Measurements from ENCODE around the gene RPS8.
"Not testable (repeated sequence)": the region's sequence is repeated elsewhere in the genome, so short reads cannot be mapped to it uniquely, and the experiment has no call there.

Gene RPS8

GRCh38 chr1:44799770-44800584 is 24.6 kb downstream of the RPS8 start, which contains the start of gene PLK3:
TSS of gene PLK3 (plus strand) at chr1:44800377. CDS start at chr1:44800464, 87 bp downstream.
- peak; percentile 95 for DNase-seq (ENCODE audit: low read depth, low spot score)
- peak within 1 kb of the TSS; percentile 65 for H3K4me3 ChIP-seq (ENCODE audit: low read length)

GRCh38 chr1:44801491-44802305 is 26.4 kb downstream of the RPS8 start:
- H3K4me3 ChIP-seq (ENCODE audit: low read length): no peak overlapping the region
- no peak for DNase-seq (ENCODE audit: low read depth, low spot score)

- H3K4me3 ChIP-seq (ENCODE audit: low read length): no peak overlapping the region
- DNase-seq (ENCODE audit: low read depth, low spot score): no peak
These were observed 27.1 kb downstream of the RPS8 start for GRCh38 chr1:44802306-44803061.

GRCh38 chr1:44803062-44803311 is 27.6 kb downstream of the RPS8 start:
- no peak overlapping the region for H3K4me3 ChIP-seq (ENCODE audit: low read length)
- no peak for DNase-seq (ENCODE audit: low read depth, low spot score)

- DNase-seq (ENCODE audit: low read depth, low spot score): no peak
- H3K4me3 ChIP-seq (ENCODE audit: low read length): no peak overlapping the region
These were observed 28.2 kb downstream of the RPS8 start for GRCh38 chr1:44803312-44804095.

GRCh38 chr1:44805311-44806024 is 30.1 kb downstream of the RPS8 start:
- DNase-seq (ENCODE audit: low read depth, low spot score): no peak
- no peak overlapping the region for H3K4me3 ChIP-seq (ENCODE audit: low read length)

- H3K4me3 ChIP-seq (ENCODE audit: low read length): no peak overlapping the region
- no peak for DNase-seq (ENCODE audit: low read depth, low spot score)
These were observed 30.8 kb downstream of the RPS8 start for GRCh38 chr1:44806025-44806703.

- no peak for DNase-seq (ENCODE audit: low read depth, low spot score)
- H3K4me3 ChIP-seq (ENCODE audit: low read length): peak within 1 kb of the TSS; percentile 18
These were observed 31.5 kb downstream of the RPS8 start, which contains the start of gene DYNLT4 for GRCh38 chr1:44806704-44807363. TSS of gene DYNLT4 (minus strand) at chr1:44807351. CDS start at chr1:44806668, 683 bp downstream.

- H3K4me3 ChIP-seq (ENCODE audit: low read length): peak overlapping the region; percentile 18
- peak; percentile 82 for DNase-seq (ENCODE audit: low read depth, low spot score)
These were observed 32.2 kb downstream of the RPS8 start for GRCh38 chr1:44807364-44808062.

GRCh38 chr1:44808063-44808937 is 33.0 kb downstream of the RPS8 start, which contains the start of gene BTBD19:
TSS of gene BTBD19 (plus strand) at chr1:44808523. CDS start at chr1:44808821, 298 bp downstream.
- no peak for DNase-seq (ENCODE audit: low read depth, low spot score)
- H3K4me3 ChIP-seq (ENCODE audit: low read length): peak within 1 kb of the TSS; percentile 29

- peak overlapping the region; percentile 29 for H3K4me3 ChIP-seq (ENCODE audit: low read length)
- DNase-seq (ENCODE audit: low read depth, low spot score): peak; percentile 95
These were observed 33.9 kb downstream of the RPS8 start for GRCh38 chr1:44808938-44809917.

- no peak for DNase-seq (ENCODE audit: low read depth, low spot score)
- no peak overlapping the region for H3K4me3 ChIP-seq (ENCODE audit: low read length)
These were observed 34.9 kb downstream of the RPS8 start for GRCh38 chr1:44810101-44810761.

GRCh38 chr1:44810762-44811105 is 35.4 kb downstream of the RPS8 start:
- DNase-seq (ENCODE audit: low read depth, low spot score); H3K4me3 ChIP-seq (ENCODE audit: low read length): not testable (repeated sequence)

GRCh38 chr1:44811234-44811633 is 35.9 kb downstream of the RPS8 start:
- no peak overlapping the region for H3K4me3 ChIP-seq (ENCODE audit: low read length)
- no peak for DNase-seq (ENCODE audit: low read depth, low spot score)

All from Jurkat, Clone E6-1 (cell line).